ENCODE data around the gene ZNF260. TPM values are rescaled to one million over a fixed set of nuclear protein-coding genes. Genes with fewer than 3 reads are reported as not detected.
A peak's percentile ranks its signal among the peaks of the same experiment; 100 is the strongest.

The ZNF260 gene
- total RNA-seq, 2 donors from 2014 or later = 5.2 to 9.6 TPM

DNA sequence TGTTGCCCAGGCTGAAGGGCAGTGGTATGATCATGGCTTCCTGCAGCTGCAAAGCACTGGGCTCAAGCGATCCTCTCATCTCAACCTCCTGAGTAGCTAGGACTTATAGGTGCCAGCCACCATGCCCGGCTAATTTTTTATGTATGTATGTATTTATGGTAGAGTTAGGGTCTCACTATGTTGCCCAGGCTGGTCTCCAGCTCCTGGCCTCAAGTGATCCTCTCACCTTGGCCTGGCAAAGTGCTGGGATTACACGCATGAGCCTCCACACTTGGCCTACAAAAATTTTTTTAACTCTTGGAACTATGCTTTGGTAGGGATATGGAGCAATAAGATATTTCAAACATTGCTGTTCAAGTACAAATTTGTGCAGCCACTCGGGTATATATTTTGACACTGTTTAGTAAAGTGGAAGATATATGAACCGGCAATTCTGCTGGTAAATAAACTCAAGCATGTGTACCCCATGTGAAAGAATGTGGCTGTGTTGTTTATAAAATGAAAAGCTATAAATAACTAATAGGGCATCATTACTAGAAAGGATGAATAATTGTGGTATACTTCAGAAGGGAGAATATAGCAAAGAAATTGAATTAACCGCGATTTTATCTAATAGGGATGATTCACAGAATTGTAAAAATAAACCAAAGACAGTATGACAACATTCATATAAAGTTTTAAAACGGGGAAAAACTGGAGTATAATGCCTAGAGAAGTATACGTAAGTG is 39.8 kb downstream of the ZNF260 start:
- no peaks in the 10 kb centered on the region for H3K9me3 ChIP-seq
- H3K36me3 ChIP-seq = no peaks in the 10 kb centered on the region
- H3K4me3 ChIP-seq = peak overlapping the region; percentile 68 to 78
- peak overlapping the region; percentile 96 for H3K27ac ChIP-seq
- no peak for TF ChIP-seq CTCF (IDR thresholded peaks at IDR 0.05)
- DNase-seq (ENCODE audit: low spot score) = no peak
- peaks cover 0 to 11% of the 10 kb centered on the region in 2 donors for H3K4me1 ChIP-seq
- no peaks in the 10 kb centered on the region for H3K27me3 ChIP-seq

DNA sequence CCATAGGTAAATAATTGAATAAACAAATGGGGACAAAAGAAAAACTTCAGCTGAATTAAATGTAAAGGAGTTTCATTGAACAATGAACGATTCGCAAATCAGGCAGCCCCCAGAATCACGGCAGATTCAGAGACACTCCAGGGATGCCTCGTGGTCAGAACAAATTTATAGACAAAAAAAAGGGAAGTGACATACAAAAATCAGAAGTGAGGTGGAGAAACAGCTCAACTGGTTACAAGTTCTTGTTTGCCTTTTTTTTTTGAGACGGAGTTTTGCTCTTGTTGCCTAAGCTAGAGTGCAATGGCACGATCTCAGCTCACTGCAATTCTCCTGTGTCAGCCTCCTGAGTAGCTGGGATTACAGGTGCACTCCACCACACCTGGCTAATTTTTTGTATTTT is 44.4 kb downstream of the ZNF260 start:
- H3K27me3 ChIP-seq = no peaks in the 10 kb centered on the region
- H3K9me3 ChIP-seq = no peaks in the 10 kb centered on the region
- peaks cover 0 to 9% of the 10 kb centered on the region in 2 donors for H3K4me1 ChIP-seq
- no peak for TF ChIP-seq CTCF (IDR thresholded peaks at IDR 0.05)
- H3K4me3 ChIP-seq = no peak overlapping the region
- H3K36me3 ChIP-seq = peaks cover 1% of the 10 kb centered on the region
- H3K27ac ChIP-seq = no peak overlapping the region
- DNase-seq (ENCODE audit: low spot score) = no peak

- Histone ChIP-seq H3K27ac (no peak overlapping the region), H3K4me3 (no peak overlapping the region), H3K9me3 (no peaks in the 10 kb centered on the region), H3K27me3 (no peaks in the 10 kb centered on the region), H3K4me1 (peaks cover 0 to under 1% of the 10 kb centered on the region in 2 donors), H3K36me3 (peaks cover 5% of the 10 kb centered on the region)
- DNase-seq (ENCODE audit: low spot score) = no peak
- TF ChIP-seq CTCF (IDR thresholded peaks at IDR 0.05) = no peak
These were observed 45.2 kb downstream of the ZNF260 start for GRCh38 chr19:36482876-36483275.

Other genes starting within 250 kb of the ZNF260 start
- gene ZFP14, start 149.1 kb downstream of the ZNF260 start, total RNA-seq = 1 to 10 TPM; 1.3 to 1.5 TPM
- 1 to 10 TPM; 4.6 to 4.7 TPM for gene ZFP82, start 109.6 kb downstream of the ZNF260 start, total RNA-seq
- gene ZNF566, start 38.7 kb downstream of the ZNF260 start, total RNA-seq = 10 to 100 TPM in 1 of 2 donors, 1 to 10 TPM in 1; 5.5 to 10.2 TPM
- 10 to 100 TPM; 10.8 to 11.5 TPM for gene ZNF529, start 45.0 kb upstream of the ZNF260 start, total RNA-seq
- gene ZNF382, start 77.0 kb upstream of the ZNF260 start, total RNA-seq = 10 to 100 TPM in 1 of 2 donors, 1 to 10 TPM in 1; 9.8 to 11.9 TPM
- 1 to 10 TPM; 6.2 to 6.4 TPM for gene ZNF461, start 138.6 kb upstream of the ZNF260 start, total RNA-seq
- gene ZNF567, start 159.3 kb upstream of the ZNF260 start, total RNA-seq = 1 to 10 TPM; 4.0 to 5.6 TPM
- gene ZNF850, start 244.5 kb upstream of the ZNF260 start, total RNA-seq = 1 to 10 TPM; 4.9 to 5.2 TPM